GM21619 (cell line): Measurements from ENCODE around the gene INTS6.

Source experiments
- ATAC-seq: cut with Tn5 transposase; IDR thresholded peaks from one replicate; pipeline ENCODE4 v1.9.1; 2021; ENCODE audit not compliant: unreplicated experiment

Gene INTS6, protein sequence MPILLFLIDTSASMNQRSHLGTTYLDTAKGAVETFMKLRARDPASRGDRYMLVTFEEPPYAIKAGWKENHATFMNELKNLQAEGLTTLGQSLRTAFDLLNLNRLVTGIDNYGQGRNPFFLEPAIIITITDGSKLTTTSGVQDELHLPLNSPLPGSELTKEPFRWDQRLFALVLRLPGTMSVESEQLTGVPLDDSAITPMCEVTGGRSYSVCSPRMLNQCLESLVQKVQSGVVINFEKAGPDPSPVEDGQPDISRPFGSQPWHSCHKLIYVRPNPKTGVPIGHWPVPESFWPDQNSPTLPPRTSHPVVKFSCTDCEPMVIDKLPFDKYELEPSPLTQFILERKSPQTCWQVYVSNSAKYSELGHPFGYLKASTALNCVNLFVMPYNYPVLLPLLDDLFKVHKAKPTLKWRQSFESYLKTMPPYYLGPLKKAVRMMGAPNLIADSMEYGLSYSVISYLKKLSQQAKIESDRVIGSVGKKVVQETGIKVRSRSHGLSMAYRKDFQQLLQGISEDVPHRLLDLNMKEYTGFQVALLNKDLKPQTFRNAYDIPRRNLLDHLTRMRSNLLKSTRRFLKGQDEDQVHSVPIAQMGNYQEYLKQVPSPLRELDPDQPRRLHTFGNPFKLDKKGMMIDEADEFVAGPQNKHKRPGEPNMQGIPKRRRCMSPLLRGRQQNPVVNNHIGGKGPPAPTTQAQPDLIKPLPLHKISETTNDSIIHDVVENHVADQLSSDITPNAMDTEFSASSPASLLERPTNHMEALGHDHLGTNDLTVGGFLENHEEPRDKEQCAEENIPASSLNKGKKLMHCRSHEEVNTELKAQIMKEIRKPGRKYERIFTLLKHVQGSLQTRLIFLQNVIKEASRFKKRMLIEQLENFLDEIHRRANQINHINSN

DNA sequence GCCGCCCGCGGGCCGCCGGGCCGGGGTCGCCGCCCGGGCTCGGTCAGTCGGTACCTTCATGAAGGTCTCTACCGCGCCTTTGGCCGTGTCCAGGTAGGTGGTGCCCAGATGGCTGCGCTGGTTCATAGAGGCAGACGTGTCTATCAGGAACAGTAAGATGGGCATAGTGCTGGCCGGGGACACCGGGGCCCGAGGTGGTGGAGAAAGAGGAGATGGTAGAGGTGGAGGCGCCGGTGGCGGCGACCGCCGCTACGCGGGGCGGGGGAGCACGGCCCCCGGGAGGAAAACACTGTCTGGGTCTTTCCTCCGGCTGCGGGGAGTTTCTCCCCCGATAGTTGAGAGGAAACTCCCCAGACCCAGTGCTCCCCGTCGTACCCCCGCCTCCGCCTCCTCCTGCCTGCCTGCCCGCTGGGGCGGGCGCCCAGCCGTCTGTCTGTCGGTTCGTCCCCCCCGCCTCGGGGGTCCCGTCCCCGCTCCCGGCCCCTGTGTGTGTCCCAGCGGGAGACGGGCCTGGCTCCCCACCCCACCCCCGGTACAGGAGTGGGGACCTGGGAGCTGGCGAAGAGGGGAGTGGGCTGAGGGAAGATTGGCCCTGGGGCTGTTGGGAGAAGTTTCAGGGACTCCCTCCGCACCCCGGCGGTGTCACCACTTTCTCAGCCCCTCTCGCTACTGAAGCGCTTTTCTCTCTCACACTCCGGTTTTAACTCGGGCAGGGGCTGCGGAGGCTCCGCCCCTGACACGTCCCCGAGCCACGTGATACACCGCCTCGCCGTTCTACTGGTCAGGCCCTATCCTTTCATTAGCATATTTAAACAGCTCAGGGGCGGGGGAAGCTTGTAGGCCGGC is at the start of gene INTS6:
Gene INTS6 (minus strand): TSS at position 676 of the 846 bp plus-strand sequence. CDS start 511 bp downstream, at position 165.
- peak; percentile 56 for ATAC-seq

DNA sequence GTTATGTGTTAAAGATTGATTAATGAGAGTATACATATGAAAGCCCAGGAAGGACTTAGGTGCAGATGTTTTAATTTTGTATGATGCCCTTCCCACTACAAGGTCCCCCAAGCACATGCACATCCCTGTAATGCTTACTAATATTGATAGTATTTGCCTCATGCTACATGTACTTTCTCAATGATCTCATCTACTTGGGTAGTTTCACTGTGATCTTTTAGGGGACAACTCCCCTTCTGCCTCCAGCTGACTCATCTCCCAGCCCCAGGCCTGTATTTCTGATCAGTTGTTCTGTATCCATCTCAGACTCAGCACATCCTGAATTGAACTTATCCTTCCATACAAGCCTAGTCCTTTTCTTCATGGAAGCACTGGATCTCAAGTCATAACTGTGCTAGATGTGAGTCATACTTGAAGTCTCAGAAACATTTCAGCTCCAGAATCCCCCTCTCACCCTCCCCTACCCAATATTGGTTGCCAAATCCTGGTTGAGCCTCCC is 49.4 kb upstream of the INTS6 start:
- ATAC-seq: peak; percentile 93

DNA sequence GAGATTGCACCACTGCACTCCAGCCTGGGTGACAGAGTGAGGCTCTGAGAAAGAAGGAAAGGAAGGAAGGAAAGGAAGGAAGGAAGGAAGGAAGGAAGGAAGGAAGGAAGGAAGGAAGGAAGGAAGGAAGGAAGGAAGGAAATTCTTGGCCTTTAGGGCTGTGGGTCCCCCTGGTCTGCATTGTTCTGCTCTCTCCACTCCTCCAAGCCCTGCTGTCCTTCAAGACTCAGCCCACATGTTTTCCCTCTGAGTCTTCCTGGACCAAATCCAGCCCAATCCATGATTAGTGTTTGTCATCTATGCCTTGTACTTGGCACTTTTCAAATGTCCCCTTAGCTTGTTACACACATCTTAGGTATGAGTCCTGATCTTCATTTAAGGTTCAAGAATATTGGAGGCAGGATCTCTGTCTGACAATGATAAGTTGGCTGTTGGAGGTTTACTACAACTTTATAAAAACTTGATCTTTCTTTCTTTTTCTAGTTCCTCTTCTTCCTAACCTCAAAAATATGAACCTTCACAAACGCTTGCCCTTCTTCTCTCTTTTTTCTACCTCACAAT is 48.8 kb upstream of the INTS6 start:
- ATAC-seq: no peak

DNA sequence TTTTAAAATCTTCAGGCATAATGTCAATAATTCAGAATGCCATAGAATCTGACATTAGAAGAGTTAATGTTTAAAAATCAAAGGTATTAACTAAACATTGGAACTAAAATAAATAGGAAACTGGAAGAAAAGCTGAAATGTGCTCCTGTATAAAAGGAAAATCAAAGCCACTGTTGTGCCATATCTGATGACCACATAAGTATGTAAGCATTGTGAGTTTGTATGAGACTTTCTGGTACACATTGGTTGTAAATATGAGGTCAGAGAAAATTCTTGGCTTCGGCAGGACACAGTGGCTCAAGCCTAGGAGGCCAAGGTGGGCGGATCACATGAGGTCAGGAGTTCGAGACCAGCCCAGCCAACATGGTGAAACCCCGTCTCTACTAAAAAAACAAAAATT is 48.3 kb upstream of the INTS6 start:
- ATAC-seq: no peak

DNA sequence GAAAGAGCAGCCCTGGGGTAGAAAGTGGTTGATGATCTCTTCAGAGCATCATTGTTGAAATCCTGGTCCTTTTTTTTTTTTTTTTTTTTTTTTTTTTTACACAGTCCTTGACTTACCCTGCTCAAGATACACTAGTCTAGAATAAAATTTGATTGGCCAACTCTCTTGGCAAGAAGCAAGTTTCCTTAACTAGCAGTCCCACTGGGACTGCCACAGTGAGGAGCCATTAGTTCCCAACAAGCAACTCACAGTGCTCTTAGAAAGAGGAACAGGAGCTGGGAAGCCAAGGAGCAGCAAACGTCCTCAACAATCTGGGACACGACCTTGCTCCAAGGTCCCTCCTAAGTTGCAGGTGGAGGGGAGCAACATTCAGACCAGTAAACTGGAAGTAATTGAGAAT is 47.9 kb upstream of the INTS6 start:
- ATAC-seq: no peak

DNA sequence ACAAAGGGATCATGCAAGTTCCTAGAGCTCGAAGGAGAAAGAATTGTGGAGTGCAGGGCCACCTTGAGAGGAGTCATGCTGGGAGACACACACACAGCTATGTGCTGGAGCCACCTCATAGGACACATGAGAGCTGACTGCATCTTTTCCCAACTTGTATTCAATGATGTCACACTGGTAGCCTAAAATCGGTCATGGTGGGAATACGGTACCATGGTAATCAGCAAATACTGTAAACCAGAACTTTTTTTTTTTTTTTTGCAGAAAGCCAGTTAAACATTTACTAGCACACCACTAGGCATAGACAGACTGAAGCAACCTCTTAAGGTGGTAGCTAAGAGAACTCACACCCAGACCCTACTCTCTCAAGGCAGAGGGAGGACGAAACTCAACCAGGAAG is 47.0 kb upstream of the INTS6 start:
- ATAC-seq: no peak

DNA sequence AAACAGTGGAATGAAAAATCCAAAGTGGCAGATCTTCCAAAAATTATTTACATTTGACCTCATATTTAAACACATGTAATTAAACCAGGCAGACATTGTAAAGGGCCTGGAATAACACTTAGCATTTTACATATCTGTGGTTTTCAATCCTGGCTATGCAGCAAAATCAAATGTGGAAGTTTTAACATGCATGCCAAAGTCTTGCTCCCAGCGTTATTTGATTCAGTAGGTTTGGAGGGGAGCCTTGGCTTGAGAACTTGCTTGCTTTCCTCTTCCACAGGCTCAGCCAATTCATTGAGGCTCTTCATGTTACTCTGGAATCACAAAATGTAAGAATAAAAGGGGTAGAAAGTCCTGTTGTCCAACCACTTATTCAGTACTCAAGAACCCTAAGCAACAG is 42.5 kb upstream of the INTS6 start:
- no peak for ATAC-seq

DNA sequence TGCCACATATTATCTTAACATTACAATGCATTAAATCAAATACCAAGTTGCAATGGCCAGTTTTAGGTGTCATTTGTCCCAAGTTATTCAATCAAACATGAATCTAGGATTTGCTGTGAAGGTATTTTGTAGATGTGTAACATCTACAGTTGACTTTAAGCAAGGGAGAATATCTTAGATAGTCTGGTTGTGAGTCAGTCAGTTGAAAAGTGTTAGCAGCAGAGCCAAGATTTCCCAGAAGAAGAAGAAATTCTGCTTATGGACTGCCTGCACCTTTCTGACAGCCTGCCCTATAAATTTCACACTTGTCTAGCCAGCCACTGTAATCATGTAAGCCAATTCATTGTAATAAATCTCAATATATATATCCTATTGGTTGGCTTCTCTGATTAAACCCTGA is 41.3 kb upstream of the INTS6 start:
- no peak for ATAC-seq

DNA sequence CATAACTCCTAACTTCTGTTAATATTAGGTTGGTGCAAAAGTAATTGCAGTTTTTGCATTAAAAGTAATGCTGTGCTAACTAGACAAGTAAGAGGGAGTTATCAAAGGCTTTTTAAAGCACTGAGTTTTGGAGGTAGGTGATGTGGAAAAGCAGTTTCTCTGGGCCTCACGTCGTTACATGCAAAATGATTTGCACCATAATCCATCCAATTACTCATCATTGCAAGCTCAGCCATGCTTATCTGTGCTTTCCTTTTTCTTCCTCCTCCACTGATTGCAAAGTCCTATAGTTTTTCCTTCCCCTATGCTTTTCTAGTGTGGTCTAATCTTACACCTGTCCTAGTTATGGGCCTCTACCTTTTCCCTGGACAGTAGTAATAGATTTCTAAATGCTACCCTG is 35.4 kb upstream of the INTS6 start:
- ATAC-seq: no peak

DNA sequence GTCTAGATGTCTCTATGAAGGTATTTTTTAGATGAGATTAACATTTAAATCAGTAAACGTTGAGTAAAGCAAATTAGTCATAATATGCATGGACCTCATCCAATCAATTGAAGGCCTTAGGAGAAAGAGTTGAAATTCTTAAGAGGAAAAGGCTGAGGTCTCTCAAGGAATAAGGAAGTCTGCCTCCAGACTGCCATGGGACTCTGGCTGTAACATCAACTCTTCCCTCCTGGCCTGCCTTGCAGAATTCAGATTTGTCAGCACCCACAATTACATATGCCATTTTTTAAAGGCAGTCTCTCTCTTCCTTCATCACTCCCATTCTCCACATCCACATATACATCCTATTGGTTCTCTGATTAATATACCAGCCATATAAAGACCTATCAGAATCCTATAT is 28.8 kb upstream of the INTS6 start:
- no peak for ATAC-seq

DNA sequence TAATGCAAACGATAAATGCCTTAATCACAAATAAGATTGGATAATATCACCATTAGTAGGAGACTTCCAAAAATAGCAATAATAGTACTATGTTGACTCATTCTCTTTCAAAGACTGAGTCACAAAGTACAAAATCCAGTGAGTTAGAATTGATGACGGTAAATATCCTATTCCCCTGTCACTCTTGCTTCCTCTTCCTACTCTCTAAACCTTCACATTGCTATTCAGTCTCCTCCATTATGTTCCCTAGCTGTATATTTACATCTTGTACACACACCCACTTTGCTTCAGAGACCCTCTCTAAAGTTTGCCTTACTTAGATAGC is 26.3 kb upstream of the INTS6 start:
- no peak for ATAC-seq

DNA sequence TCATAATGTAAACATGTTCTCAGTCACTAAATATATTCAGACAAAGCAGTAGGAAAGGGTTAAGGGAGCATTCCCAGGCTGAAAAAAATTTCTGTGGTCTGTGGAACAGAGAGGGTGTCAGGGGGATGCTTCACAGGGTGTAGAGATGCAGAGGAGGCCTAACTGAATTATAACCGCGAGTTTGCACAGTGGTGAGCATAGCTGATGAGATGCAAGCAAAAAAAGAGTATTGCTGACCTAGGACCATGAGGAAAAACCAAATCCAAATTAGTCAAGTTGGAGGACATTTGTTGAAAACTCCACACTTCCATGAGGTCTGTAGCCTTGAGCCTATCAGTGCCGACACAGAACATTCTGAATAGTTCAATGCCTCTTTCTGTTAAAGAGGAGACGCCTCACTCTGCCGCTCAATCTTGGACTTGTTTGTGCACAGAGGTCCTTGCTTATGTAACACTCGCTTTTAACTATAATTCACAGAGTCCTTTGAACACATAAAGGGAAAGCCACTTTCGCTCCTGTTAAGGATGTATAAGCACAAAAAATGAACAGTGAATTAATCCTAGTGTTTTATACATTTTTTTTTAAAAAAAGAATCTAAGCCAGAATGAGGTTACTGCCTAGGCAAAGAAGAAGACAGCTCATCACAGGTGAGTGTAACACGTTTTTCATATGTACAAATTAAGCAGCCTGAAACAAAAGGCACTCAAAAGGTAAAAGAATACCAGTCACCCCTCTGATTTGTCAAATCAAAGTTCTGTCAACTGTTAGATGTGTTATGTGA is 25.8 kb upstream of the INTS6 start:
- ATAC-seq: no peak

DNA sequence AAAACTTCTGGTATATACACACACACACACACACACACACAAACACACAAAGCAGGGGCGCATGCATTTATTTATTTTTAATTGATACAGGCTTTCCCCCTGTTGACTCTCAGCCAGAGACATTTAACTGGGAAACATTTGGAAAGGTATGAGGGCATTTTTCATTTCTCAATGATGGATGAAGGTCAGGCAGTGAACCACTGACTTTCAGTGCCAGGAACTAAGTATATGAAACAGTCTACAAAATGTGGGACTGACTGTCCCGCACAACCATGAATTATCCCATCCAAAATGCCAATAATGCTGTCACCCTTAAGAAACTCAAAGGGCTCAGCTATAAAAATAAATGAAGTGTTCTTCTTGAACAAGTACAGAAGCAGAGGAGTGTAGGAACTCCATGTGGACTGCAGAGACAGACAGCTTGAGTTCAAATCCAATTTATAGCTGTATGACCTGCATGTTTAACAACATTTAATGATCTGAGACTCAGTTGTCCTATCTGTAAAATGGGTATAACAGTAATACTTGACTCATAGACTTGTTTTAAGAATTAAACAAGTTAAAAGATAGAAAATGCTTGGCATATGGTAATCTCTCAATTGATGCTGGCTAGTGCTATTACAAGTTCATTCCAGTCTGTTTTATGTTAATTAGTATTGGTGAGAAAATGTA is 25.0 kb upstream of the INTS6 start:
- no peak for ATAC-seq

DNA sequence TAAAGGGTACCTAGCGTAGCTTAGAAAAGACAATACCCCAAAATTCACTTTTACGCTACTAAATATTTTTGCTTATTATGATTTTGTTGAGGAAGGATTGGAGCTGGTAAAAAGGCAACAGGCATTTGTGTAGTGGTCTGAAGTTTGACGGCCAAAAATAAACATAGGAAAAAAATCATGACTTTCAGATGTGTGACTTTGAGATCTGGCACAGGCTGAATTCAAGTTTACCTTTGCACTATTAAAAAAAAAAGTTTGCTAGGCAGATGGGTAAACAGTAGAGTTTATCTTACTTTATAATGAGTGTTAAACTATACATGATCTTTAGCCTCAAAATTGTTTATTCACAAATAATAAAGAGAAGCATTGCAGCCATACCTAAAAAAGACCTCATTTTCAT is 24.3 kb upstream of the INTS6 start:
- no peak for ATAC-seq

DNA sequence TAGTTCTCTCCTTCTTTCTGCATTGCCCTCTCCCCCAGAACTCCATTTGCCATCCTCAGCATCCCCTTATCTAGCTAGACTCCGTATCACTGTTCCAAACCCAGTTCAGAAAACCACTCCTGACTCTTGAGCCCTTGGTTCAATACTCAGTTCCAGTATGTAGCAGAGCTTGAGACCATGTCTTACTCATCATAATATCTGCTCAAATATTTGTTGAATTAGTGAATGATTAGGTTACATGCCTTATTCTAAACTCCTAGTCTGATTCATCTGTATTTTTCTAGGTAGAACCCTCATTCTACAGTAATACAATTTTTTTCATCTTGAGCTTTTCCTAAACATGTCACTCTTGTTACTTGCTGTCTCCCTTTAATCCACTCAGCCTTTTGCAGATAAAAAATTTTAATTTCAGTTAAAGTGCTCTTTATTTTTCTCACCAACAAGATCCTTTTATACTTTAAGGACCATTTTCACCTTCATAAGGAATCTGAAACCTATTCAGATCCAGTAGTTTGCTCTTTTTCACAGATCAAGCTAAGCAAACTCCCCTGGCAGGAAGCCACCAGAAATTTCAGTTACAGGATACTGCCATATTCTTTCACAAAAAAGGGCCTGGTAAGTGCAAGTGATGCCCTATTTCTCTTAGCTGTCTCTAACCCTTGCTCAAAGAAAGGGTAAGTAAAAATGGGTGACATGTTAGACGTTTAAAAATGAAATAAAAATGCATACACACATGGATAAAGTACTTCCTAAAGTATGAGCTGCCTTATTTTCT is 23.1 kb upstream of the INTS6 start:
- no peak for ATAC-seq

DNA sequence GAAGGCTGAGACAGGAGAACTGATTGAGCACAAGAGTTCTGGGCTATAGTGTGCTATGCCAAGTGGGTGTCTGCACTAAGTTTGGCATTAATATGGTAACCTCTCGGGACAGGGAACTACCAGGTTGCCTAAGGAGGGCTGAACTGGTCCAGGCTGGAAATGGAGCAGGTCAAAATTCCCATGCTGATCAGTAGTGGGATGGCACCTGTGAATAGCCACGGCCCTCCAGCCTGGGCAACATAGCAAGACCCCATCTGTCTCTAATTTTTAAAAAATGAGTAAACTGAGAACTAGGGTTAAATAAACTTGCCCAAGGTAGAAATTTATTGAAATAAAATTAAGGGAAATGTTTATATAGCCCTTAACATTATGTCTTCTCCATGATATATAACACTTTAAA is 17.0 kb upstream of the INTS6 start:
- no peak for ATAC-seq

DNA sequence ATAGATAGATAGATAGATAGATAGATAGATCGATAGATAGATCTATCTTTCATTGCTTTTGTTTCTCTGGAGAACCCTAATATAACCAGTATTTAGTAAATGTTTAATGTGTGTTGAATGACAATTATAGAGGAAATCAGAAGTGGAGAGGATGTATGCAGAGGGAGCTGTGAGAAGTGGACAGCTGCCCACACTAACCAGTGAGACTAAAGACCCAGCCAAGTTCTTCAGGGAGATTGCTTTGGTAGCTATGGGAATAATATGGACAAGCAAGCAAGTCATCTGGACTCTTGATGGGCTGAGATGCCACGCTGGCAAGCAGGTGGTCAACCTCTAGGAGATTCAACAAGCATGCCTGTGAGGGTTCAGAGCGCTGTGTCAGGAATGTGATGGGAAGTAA is 14.9 kb upstream of the INTS6 start:
- ATAC-seq: no peak

DNA sequence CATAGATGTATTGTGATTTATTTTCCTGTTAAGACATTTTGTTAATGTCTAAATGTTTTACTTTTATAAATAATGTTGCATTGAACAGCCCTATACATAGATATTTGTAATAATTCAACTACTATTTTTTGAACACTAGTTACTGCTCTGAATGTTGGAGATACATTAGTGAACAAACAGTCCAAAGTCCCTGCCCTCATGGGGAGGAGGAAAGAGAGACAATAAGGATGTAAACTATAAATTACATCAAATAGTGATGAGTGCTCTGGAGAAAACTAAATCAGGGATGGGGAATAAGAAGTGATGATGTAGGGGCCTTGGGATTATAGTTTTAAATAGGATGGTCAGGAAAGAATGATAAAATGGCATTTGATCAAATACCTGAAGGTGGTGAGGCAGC is 12.3 kb upstream of the INTS6 start:
- no peak for ATAC-seq
